Nephron progenitor cell (in vitro differentiated cells): ENCODE results near the gene GPR142.
A peak's percentile ranks its signal among the peaks of the same experiment; 100 is the strongest.

Source experiments
- DNase-seq: peaks from one replicate; pipeline ENCODE4 v3.0.0; 2021
- H3K27ac Mint-ChIP-seq: 2 replicates; pipeline ENCODE4 v1.8.0; 2021; ENCODE audit warnings: mild to moderate bottlenecking, moderate library complexity, mixed read lengths
- H3K27me3 Mint-ChIP-seq: 2 replicates; pipeline ENCODE4 v1.8.0; 2021; ENCODE audit warnings: mild to moderate bottlenecking, low read depth, mixed read lengths; ENCODE audit not compliant: poor library complexity
- H3K36me3 Mint-ChIP-seq: 2 replicates; pipeline ENCODE4 v1.8.0; 2021; ENCODE audit warnings: low read depth, mixed read lengths
- H3K4me1 Mint-ChIP-seq: 2 replicates; pipeline ENCODE4 v1.8.0; 2021; ENCODE audit warnings: mixed read lengths
- H3K4me3 Mint-ChIP-seq: 2 replicates; pipeline ENCODE4 v1.8.0; 2021; ENCODE audit warnings: mild to moderate bottlenecking, moderate library complexity, mixed read lengths
- H3K9me3 Mint-ChIP-seq: 2 replicates; pipeline ENCODE4 v1.8.0; 2021; ENCODE audit warnings: mild to moderate bottlenecking, moderate library complexity, mixed read lengths
- TF ChIP-seq, protein P1 (sequence below): fragments of 200-600 bp; sonication (generic); IDR thresholded peaks from 2 replicates; pipeline ENCODE4 v1.5.0; 2021; ENCODE audit warnings: antibody characterized with exemption

Gene GPR142

DNA sequence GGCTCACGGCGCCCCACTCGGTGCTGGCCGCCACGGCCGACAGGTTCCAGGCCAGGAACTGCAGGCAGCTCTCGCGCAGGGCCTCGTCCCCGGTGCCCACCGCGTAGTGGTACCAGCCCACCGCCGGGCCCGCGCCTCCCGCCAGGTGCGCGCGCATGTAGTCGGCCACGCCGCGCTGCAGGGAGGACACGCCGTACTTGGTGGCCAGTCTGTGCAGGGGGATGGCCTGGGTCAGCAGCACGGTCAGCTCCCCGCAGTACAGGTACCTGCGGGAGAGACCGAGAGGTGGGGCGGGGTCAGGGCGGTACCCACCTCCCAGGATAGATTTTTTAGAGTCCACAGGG lies 9.9 kb upstream of the GPR142 start:
- TF ChIP-seq, protein P1, sequence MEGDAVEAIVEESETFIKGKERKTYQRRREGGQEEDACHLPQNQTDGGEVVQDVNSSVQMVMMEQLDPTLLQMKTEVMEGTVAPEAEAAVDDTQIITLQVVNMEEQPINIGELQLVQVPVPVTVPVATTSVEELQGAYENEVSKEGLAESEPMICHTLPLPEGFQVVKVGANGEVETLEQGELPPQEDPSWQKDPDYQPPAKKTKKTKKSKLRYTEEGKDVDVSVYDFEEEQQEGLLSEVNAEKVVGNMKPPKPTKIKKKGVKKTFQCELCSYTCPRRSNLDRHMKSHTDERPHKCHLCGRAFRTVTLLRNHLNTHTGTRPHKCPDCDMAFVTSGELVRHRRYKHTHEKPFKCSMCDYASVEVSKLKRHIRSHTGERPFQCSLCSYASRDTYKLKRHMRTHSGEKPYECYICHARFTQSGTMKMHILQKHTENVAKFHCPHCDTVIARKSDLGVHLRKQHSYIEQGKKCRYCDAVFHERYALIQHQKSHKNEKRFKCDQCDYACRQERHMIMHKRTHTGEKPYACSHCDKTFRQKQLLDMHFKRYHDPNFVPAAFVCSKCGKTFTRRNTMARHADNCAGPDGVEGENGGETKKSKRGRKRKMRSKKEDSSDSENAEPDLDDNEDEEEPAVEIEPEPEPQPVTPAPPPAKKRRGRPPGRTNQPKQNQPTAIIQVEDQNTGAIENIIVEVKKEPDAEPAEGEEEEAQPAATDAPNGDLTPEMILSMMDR, result no peak
- Mint-ChIP-seq H3K4me3 (no peak overlapping the region), H3K36me3 (no peaks in the 10 kb centered on the region), H3K27me3 (peaks cover 77% of the 10 kb centered on the region), H3K9me3 (no peaks in the 10 kb centered on the region), H3K27ac (no peak overlapping the region), H3K4me1 (peaks cover 30% of the 10 kb centered on the region)
- no peak for DNase-seq

DNA sequence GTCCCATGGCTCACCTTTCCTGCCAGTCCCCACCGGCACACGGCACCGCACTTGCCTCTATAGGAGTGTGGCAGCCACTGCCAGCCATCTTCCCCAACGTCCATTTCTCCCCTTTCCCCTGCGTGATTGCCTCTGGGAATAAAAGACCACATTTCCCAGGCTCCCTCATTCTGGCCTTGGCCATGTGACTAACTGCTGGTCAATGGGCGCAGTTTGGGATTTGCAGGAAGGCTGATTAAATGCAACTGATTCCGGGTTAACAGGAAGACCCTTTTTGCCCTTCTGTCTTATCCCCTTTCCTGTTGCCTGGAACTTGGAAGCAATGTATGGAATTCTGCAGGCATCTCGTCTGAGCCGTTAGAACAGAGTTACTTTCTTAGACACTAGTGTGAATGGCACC lies 8.6 kb upstream of the GPR142 start:
- Mint-ChIP-seq H3K4me1 (peaks cover 34% of the 10 kb centered on the region), H3K36me3 (no peaks in the 10 kb centered on the region), H3K27me3 (peaks cover 71% of the 10 kb centered on the region), H3K9me3 (no peaks in the 10 kb centered on the region), H3K27ac (no peak overlapping the region), H3K4me3 (no peak overlapping the region)
- DNase-seq, result no peak
- TF ChIP-seq, protein P1, result no peak

DNA sequence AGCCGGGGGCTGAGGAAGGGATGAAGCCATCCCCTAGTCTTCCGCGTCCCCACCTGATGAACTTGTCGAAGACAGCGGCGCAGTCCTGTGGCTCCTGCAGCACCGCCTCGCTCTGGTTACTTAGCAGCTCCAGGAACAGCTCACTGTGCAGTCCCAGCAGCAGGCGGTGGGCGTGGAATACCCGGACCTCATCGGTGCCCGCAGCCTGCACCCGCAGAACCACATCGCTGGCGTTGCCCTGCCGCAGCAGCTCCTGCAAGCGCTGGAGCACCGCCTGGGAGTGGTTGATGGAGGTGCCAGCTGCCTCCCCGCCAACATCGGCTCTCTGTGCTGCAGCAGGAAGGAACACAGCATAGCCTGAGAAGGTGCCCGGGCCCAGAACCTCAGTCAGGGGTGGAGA lies 7.4 kb upstream of the GPR142 start:
- DNase-seq, result no peak
- H3K4me1 Mint-ChIP-seq, result peaks cover 37% of the 10 kb centered on the region
- peaks cover 67% of the 10 kb centered on the region for H3K27me3 Mint-ChIP-seq
- H3K27ac Mint-ChIP-seq, result no peak overlapping the region
- no peaks in the 10 kb centered on the region for H3K36me3 Mint-ChIP-seq
- TF ChIP-seq, protein P1, result no peak
- H3K4me3 Mint-ChIP-seq, result no peak overlapping the region
- H3K9me3 Mint-ChIP-seq, result no peaks in the 10 kb centered on the region

DNA sequence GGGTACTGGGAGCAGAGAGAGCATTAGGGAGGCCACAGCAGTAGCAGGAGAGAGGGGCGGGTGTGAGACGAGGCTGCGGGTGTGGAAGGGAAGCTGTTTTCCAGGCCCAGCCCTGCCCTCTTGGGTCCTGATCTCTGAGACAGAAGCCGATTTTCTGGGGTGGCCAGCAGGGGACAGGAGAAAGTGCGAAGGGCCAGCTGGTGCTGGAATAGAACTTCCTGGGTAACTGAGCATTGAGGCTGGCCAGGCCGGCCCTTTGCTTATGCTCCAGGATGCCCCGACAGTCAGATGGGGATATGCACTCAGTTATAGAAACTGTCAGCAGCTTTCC lies 6.4 kb upstream of the GPR142 start:
- no peaks in the 10 kb centered on the region for H3K36me3 Mint-ChIP-seq
- no peak for DNase-seq
- no peaks in the 10 kb centered on the region for H3K9me3 Mint-ChIP-seq
- H3K4me3 Mint-ChIP-seq, result peak overlapping the region; percentile 57
- H3K4me1 Mint-ChIP-seq, result peaks cover 37% of the 10 kb centered on the region
- TF ChIP-seq, protein P1, result no peak
- peaks cover 63% of the 10 kb centered on the region for H3K27me3 Mint-ChIP-seq
- no peak overlapping the region for H3K27ac Mint-ChIP-seq

DNA sequence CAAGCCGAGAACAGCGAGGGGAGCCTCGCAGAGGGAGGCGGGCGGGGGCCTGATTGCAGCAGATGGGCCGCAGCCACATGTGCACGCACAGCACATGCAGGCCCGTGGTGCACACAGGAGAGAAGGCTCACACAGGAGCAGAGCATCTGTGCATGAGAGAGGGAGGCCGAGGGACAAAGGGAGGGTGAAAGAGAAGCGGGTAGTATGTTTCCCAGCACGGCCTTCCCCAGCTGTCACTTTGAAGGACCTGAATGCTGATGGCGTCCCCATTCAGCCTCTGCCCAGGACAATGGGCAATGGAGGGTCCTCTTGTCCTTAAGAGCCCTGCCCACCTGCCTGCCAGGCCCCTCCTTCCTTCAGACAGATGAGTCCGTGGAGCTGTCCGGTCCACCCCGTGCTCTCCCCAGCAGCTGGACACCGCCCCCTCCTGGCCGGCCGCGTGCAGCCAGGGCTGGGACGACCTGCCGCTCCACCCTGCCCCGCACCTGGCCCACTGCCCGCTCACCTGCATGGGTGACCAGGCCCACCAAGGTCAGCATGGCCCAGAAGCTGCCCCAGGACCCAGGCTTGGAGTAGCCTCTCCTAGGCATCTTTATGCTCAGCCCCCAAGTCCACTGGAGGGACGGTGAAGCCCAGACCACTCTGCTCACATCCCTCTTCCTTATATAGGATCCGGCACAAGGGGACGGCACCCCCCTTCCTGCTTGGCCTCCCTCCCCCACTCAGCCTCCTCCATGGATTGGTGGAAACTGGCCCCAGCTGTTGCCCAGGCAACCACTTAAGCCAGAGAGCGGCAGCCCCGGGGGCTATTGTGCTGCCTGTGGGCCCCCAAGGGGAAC lies 5.9 kb upstream of the GPR142 start, which contains the start of gene BTBD17:
BTBD17 (minus strand) TSS at position 639 of the 839 bp plus-strand sequence; CDS start at position 590, 49 bp downstream.
- peak within 1 kb of the TSS; percentile 57 for H3K4me3 Mint-ChIP-seq
- no peaks in the 10 kb centered on the region for H3K36me3 Mint-ChIP-seq
- no peaks in the 10 kb centered on the region for H3K9me3 Mint-ChIP-seq
- peaks cover 37% of the 10 kb centered on the region for H3K4me1 Mint-ChIP-seq
- peaks cover 63% of the 10 kb centered on the region for H3K27me3 Mint-ChIP-seq
- H3K27ac Mint-ChIP-seq, result no peak within 1 kb of the TSS
- TF ChIP-seq, protein P1, result peak; percentile 74
- peak; percentile 81 for DNase-seq

DNA sequence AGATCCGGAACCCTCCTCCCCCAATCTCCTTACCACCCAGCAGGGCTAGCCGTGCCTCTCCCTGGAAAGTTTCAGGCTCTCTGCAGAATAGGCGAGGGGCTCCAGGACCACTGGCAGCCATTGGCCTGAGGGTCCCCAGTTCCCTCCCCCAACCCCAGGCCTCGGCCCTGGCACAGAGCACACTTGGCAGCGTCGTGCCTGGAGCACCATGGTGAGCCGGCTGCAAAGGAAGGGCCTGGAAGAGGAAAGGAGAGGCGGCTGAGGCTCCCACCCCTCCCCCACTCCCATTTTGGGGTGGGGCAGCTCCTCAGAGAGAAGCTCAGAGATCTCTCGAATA lies 5.3 kb upstream of the GPR142 start:
- TF ChIP-seq, protein P1, result no peak
- no peaks in the 10 kb centered on the region for H3K9me3 Mint-ChIP-seq
- no peak overlapping the region for H3K4me3 Mint-ChIP-seq
- no peaks in the 10 kb centered on the region for H3K36me3 Mint-ChIP-seq
- no peak for DNase-seq
- no peak overlapping the region for H3K27ac Mint-ChIP-seq
- peaks cover 61% of the 10 kb centered on the region for H3K27me3 Mint-ChIP-seq
- H3K4me1 Mint-ChIP-seq, result peaks cover 37% of the 10 kb centered on the region
